ENCODE results near the gene IPO13.
A peak's percentile ranks its signal among the peaks of the same experiment; 100 is the strongest.

IPO13 gene

DNA sequence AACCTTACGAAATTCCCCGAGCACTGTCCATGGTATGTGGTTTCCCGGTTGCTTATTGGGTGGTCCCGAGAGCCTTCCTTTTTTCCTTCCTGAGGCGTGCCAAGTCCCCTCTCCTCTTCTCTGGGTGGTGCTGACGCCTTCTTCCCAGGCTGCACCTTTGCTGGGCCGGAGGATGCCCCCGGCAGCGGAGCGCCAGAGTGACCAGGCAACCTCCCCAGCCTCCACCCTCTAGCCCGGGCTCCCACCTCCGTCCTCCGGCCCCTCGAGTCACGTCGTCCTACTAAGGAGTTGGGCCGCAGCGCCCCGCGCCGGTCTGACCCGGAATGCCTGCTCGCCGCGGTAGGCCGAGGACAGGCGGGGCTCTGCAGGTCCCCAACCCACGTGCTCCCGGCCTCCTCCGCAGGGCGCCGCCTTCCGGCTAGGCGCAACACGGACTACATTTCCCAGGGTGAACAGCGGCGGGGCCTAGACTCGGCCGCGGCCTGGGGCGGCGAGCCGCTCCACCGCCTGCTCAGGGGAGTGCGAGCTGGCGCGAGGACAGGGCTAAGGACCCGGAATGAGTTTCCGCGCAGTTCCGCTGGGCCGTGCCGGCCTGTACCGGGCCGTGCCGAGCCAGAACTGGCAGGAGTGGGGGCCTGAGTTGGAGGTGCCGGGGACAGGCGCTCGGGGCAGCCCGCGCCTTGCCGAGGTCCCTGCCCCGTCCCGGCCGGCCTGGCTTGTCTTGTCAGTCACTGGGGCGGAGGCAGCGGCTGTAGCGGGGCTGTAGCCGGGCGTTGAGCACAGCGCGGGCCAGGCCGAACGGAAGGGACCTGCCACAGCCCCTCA, at the start of gene IPO13:
Gene IPO13, plus strand, starts transcription at position 715 of the 825 bp plus-strand sequence. CDS start 651 bp downstream, outside the sequence.
- DNase-seq (ENCODE audit: low spot score), result peak; percentile 100
- FAIRE-seq, result peak; percentile 91

- no peak for FAIRE-seq
- DNase-seq (ENCODE audit: low spot score), result no peak
Observed at GRCh38 chr1:43898981-43899380, 47.8 kb upstream of the IPO13 start.

DNA sequence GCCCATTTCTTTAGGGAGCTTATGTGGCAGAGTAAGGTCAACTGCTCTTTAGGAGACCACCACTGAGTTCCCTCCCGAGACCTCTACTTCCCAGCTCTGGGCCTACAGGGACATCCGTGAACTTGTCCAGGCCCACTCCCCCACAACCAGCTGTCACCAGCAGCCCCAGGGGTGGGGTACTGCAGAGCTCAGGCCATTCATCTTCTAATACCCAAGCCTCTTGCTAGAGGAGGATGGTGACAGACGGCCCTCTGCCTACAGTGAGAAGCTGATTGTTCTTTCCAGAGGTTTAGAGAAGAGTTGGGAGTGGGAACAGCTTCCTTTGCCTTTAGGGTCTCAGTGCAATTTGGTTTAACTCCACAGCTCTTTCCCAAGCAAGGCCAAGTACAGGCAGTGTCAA, 46.4 kb upstream of the IPO13 start:
- no peak for FAIRE-seq
- DNase-seq (ENCODE audit: low spot score), result no peak

GRCh38 chr1:43901196-43901961, 45.4 kb upstream of the IPO13 start:
- no peak for FAIRE-seq

GRCh38 chr1:43902058-43902831, 44.5 kb upstream of the IPO13 start:
- DNase-seq (ENCODE audit: low spot score) (no peak), FAIRE-seq (no peak)

More at GRCh38 chr1:43901196-43901961, 45.4 kb upstream of the IPO13 start:
- DNase-seq (ENCODE audit: low spot score), result no peak

DNA sequence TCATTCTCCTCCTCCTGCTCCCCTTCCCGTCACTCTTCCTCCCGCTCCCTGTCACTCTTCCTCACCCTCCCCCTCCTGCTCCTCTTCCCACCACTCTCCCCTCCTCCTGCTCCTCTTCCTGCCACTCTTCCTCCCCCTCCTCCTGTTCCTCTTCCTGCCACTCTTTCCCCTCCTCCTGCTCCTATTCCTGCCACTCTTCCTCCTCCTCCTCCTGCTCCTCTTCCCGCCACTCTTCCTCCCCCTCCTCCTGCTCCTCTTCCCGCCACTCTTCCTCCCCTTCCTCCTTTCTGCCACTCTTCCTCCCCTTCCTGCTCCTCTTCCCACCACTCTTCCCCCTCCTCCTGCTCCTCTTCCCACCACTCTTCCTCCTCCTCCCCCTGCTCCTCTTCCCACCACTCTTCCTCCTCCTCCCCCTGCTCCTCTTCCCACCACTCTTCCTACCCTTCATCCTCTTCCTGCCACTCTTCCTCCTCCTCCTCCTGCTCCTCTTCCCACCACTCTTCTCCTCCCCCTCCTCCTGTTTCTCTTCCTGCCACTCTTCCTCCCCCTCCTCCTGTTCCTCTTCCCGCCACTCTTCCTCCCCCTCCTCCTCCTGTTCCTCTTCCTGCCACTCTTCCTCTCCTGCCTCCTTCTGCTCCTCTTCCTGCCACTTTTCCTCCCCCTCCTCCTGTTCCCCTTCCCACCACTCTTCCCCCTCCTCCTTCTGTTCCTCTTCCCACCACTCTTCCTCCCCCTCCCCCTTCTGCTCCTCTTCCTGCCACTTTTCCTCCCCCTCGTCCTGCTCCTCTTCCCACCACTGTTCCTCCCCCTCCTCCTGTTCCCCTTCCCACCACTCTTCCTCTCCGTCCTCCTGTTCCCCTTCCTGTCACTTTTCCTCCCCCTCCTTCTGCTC, 41.8 kb upstream of the IPO13 start:
- DNase-seq (ENCODE audit: low spot score) (no peak), FAIRE-seq (peak; percentile 91)

GRCh38 chr1:43908226-43908625, 38.5 kb upstream of the IPO13 start:
- FAIRE-seq, result no peak
- no peak for DNase-seq (ENCODE audit: low spot score)

DNA sequence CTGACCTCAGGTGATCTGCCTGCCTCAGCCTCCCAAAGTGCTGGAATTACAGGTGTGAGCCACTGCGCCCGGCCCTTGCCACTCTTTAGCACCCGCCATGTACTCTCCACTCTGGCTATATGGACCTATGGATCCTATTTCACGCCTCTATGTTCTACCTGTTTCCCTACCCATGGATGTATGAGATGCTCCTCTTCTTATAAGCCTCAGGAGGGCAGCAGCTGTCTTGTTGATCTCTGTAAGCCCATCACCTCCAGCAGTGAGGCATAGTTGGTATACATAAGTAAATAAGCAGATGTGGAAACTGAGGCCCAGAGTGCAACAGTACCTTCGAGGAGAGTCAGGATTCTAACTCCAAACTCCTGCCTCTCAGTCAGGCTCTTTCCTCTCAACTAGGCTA, 37.9 kb upstream of the IPO13 start:
- DNase-seq (ENCODE audit: low spot score) (no peak), FAIRE-seq (no peak)

GRCh38 chr1:43910343-43910742, 36.4 kb upstream of the IPO13 start:
- no peak for DNase-seq (ENCODE audit: low spot score)
- peak; percentile 90 for FAIRE-seq

DNA sequence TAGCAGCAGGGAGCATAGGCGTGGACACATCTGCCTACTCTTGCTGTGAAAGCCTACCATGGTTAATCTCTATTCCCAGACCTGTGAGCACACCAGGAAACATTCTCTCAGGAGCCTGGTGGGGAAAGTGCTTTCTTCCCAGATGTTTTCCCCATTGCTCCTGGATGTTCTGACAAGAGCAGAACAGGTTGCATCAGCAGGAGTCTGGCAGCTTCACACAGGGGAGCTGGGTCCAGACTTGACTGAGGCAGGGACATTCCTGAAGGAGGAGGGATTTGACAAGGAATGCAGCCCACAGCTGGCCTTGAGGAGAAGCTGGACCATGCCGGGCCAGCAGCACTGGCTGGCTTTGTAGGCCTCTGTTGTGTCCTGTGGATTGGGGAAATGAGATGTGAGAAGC, 34.1 kb upstream of the IPO13 start:
- DNase-seq (ENCODE audit: low spot score), result peak; percentile 61
- FAIRE-seq, result no peak

DNA sequence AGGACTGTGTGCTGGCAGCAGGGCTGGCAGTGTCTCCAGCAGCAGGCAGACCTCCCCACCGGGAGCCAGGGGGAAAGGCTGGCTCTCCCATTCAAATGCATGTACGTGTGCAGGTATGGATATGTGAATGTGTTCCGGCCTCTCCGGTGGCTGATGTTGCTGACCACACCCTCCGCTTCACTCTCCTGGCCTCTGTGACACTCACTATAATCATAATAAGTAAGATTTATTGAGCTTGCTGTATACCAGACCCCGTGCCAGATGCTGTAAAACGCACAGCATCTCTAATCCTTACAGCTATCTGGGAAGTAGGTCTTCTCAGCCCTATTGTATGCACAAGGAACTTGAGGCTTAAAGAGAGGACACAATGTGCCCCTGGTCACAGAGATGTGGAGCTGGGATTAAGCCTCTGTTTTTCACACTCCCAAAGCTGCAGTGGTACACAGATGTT, 33.7 kb upstream of the IPO13 start:
- FAIRE-seq, result no peak
- DNase-seq (ENCODE audit: low spot score), result no peak

GRCh38 chr1:43913666-43914360, 32.9 kb upstream of the IPO13 start:
- FAIRE-seq, result no peak

DNA sequence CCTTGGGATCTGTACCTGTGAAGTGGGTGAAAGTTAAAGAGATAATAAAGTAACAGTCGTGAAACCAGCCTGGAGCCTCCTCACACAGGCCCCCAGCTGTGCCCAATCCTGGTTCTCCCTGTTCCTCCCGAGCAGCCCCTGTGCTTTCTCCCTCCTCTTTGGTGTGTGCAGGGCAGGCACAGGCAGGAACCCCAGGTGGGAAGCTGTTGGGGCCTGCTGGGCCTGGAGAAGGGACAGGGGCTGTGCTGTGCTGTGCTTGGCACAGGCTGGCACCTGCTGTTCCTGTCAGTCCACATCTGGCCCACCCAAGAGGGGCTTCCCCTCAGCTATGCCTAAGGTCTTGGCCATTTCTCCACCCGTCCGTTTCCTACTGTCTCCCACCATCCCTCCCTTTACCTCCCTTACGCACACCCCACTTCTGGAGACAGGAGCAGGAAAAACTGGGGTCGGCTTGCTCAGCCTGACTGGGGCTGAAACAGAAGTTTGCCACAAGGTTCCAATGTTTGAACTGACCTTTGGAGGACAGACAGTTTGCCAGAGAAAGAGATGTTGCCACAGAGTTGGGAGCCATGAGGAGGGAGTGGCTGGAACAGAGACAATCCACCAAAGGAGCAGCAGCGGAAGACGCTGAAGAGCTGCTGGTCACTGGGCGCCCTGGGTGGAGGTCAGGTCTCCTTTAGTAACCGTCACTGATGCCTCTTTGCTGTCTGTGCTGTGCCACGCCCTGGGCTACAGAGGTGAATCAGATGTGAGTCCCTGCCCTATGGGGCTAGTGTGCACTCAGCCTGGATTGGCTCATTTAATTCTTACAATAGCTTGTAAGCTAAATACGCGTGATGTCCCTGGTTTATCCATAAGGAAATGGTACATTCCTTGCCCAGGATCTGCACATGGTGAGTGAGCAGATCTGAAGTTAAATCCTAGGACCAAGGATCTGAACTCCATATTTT, 31.9 kb upstream of the IPO13 start:
- DNase-seq (ENCODE audit: low spot score), result no peak

More at GRCh38 chr1:43913666-43914360, 32.9 kb upstream of the IPO13 start:
- no peak for DNase-seq (ENCODE audit: low spot score)

DNA sequence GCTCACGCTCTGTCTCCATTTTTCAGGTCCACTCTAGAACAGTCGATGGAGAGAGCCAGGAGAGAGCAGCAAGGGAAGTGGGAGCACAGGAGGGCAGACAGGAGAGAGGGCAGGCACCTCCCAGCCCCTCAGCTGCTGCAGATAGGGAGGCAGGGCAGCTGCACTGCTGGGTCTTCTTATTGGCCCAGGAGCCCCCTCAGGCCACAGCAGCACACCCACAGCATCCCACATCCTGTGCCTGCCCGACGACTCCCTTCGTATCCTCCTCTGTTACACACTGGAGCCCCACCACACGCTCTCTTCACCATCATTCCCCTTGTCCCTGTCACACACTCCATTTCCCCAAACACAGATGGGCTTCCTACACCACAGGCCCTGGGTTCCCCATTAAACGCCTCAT, 26.8 kb upstream of the IPO13 start:
- FAIRE-seq, result peak; percentile 42
- DNase-seq (ENCODE audit: low spot score), result no peak

More for the DNA sequence above, 31.9 kb upstream of the IPO13 start:
- no peak for FAIRE-seq

DNA sequence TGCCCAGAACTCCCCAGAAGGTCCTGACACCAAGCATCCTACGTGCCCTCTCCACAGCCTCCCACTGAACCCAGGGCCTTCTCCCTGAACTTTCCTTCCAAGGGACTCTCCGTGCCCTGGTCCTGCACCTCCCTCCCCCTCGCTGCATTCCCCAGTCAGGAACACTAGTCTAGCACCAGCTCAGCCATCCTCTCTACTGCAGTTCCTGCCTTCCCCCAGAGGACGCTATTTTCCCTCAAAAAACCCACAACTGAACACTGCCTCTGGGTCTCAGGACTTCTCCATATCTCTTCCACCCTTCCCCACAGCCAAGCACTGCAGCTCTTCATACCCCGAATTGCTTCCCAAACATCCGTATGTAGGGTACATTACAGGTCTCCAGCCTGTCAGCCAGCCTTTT, 25.7 kb upstream of the IPO13 start:
- DNase-seq (ENCODE audit: low spot score), result no peak

DNA sequence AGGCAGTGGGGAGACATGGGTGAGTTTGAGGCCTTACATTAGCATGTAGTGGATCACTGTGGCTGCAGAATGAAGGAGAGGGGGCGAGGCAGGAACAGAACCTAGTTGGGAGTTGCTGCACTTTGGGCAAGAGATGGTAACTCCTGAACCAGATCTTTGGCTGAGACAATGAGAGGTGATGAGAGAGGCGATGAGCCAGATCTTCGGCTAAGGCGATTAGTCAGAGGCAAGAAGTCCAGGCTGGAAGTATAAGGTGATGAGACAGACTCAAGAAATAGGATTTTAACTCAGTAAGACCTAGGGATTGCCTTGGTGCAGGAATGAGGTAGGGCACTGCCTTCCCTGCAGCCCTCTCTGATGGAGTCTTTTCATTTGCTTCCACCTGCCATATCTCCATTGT, 22.2 kb upstream of the IPO13 start:
- no peak for FAIRE-seq
- DNase-seq (ENCODE audit: low spot score), result no peak

More for the DNA sequence above, 25.7 kb upstream of the IPO13 start:
- FAIRE-seq, result peak; percentile 5

DNA sequence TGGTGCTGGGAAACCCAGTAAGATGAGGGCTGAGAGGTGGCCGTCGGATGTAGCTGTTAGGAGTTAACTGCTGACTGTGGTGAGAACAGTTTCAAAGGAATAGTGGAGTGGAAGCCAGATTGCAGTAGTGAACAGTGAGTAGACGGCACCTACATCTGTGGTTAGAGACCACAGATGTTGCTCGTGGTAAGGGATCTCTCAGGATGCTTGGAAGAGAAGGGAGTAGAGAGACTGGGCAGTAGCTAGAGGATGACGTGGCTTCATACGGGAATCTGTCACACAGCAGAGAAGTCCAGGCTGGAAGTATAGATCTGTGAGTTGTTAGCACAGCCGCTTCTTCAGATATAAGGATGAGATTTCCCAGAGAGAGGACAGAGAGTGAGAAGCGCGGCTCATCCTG, 20.9 kb upstream of the IPO13 start:
- DNase-seq (ENCODE audit: low spot score), result no peak
- no peak for FAIRE-seq

DNA sequence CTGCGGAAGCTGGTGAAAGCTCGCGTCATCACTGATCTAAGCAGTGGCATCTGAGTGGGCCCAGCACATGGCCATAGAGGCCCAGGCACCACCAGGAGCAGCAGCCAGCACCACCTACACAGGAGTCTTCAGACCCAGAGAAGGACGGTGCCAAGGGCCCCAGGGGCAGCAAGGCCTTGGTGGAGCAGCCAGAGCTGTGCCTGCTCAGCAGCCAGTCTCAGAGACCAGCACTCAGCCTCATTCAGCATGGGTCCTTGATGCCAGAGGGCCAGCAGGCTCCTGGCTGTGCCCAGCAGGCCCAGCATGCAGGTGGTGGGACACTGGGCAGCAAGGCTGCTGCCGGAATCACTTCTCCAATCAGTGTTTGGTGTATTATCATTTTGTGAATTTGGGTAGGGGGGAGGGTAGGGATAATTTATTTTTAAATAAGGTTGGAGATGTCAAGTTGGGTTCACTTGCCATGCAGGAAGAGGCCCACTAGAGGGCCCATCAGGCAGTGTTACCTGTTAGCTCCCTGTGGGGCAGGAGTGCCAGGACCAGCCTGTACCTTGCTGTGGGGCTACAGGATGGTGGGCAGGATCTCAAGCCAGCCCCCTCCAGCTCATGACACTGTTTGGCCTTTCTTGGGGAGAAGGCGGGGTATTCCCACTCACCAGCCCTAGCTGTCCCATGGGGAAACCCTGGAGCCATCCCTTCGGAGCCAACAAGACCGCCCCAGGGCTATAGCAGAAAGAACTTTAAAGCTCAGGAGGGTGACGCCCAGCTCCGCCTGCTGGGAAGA, 16.4 kb upstream of the IPO13 start:
- no peak for FAIRE-seq
- DNase-seq (ENCODE audit: low spot score), result no peak
